HepG2 (cell line): Measurements from ENCODE around the gene RAB5B. TPM values are rescaled to one million over a fixed set of nuclear protein-coding genes. Genes with fewer than 3 reads are reported as not detected.
A peak's percentile ranks its signal among the peaks of the same experiment; 100 is the strongest.

Experiments used
- FOSL2 ChIP-seq: sonication (generic); formaldehyde crosslinking; IDR thresholded peaks from 2 replicates; pipeline ENCODE4 v1.4.0; 2020; ENCODE audit warnings: missing genetic modification reagents
- GABPA ChIP-seq, 2 experiments: IDR thresholded peaks; 2 replicates each; pipeline ENCODE4 v1.6.1; 2011 to 2016; ENCODE audit warnings: low read depth in 2 of 2, low read length in 1 of 2, missing biosample characterization in 1 of 2, missing genetic modification characterization in 1 of 2
- GTF2F1 ChIP-seq: fragments of 150-350 bp; IDR thresholded peaks from 2 replicates; pipeline ENCODE4 v1.6.1; 2014; ENCODE audit warnings: low read length
- HNRNPLL ChIP-seq: fragments of 200-400 bp; formaldehyde crosslinking; IDR thresholded peaks from 2 replicates; pipeline ENCODE4 v1.6.1; 2017; ENCODE audit warnings: mild to moderate bottlenecking, low read depth, low read length; ENCODE audit not compliant: poor library complexity, severe bottlenecking
- JUNB ChIP-seq: sonication (generic); formaldehyde crosslinking; IDR thresholded peaks from 2 replicates; pipeline ENCODE4 v1.8.0; 2022; ENCODE audit warnings: missing genetic modification reagents, mild to moderate bottlenecking, borderline replicate concordance
- LCORL ChIP-seq, 2 experiments: fragments of 450-650 bp in 1 of 2; sonication (generic) in 1 of 2; formaldehyde crosslinking in 1 of 2; IDR thresholded peaks; 2 replicates each; pipeline versions ENCODE4 v1.5.0 to v1.6.1; 2017 to 2020; ENCODE audit warnings: antibody characterized with exemption in 1 of 2, missing genetic modification reagents in 1 of 2
- MAF1 ChIP-seq: sonication (generic); formaldehyde crosslinking; IDR thresholded peaks from 2 replicates; pipeline ENCODE4 v1.5.0; 2020; ENCODE audit warnings: missing genetic modification reagents, borderline replicate concordance
- NFKB2 ChIP-seq: sonication (generic); formaldehyde crosslinking; IDR thresholded peaks from 2 replicates; pipeline ENCODE4 v1.4.0; 2020; ENCODE audit warnings: missing genetic modification reagents, borderline replicate concordance
- NFYB ChIP-seq: sonication (generic); formaldehyde crosslinking; IDR thresholded peaks from 2 replicates; pipeline ENCODE4 v1.4.0; 2020; ENCODE audit warnings: missing genetic modification reagents
- RXRA ChIP-seq: sonication (generic); formaldehyde crosslinking; IDR thresholded peaks from 2 replicates; pipeline ENCODE4 v1.5.1; 2020; ENCODE audit warnings: missing genetic modification reagents
- SATB2 ChIP-seq: sonication (generic); formaldehyde crosslinking; IDR thresholded peaks from 2 replicates; pipeline ENCODE4 v1.5.0; 2020; ENCODE audit warnings: missing genetic modification reagents
- TBX2 ChIP-seq: sonication (generic); formaldehyde crosslinking; IDR thresholded peaks from 2 replicates; pipeline ENCODE4 v1.5.0; 2020; ENCODE audit warnings: missing genetic modification reagents, mild to moderate bottlenecking, borderline replicate concordance
- TFE3 ChIP-seq: IDR thresholded peaks from 2 replicates; pipeline ENCODE4 v1.6.1; 2016
- THAP8 ChIP-seq: sonication (generic); formaldehyde crosslinking; IDR thresholded peaks from 2 replicates; pipeline ENCODE4 v1.5.1; 2020; ENCODE audit warnings: missing genetic modification reagents, mild to moderate bottlenecking, borderline replicate concordance
- ZBTB44 ChIP-seq: sonication (generic); formaldehyde crosslinking; IDR thresholded peaks from 2 replicates; pipeline ENCODE4 v1.4.0; 2020; ENCODE audit warnings: missing genetic modification reagents
- ZFP36L1 ChIP-seq: sonication (generic); formaldehyde crosslinking; IDR thresholded peaks from 2 replicates; pipeline ENCODE4 v1.8.0; 2022; ENCODE audit warnings: mild to moderate bottlenecking, missing genetic modification reagents, moderate library complexity
- ZNF556 ChIP-seq: sonication (generic); formaldehyde crosslinking; IDR thresholded peaks from 2 replicates; pipeline ENCODE4 v1.4.0; 2020; ENCODE audit warnings: mild to moderate bottlenecking, missing genetic modification reagents, borderline replicate concordance
- ZNF740 ChIP-seq: sonication (generic); formaldehyde crosslinking; IDR thresholded peaks from 2 replicates; pipeline ENCODE4 v1.4.0; 2020; ENCODE audit warnings: missing genetic modification reagents
- ZNF75D ChIP-seq: sonication (generic); formaldehyde crosslinking; IDR thresholded peaks from 2 replicates; pipeline ENCODE4 v1.8.1; 2023; ENCODE audit warnings: missing genetic modification reagents, mild to moderate bottlenecking, borderline replicate concordance
- ZSCAN29 ChIP-seq: sonication (generic); formaldehyde crosslinking; conservative IDR thresholded peaks from 2 replicates; pipeline ENCODE4 v1.4.0; 2020; ENCODE audit warnings: mild to moderate bottlenecking, missing genetic modification reagents
- polyA plus RNA-seq, 8 experiments: library from polyadenylated mRNA; depleted of rRNA in 3 of 8; stranded (reverse) in 7 of 8; unstranded in 1 of 8; fragments of >200 nt; fragmentation: Illumina TruSeq in 4 of 8; extraction: Trizol in 4 of 8; gene quantifications; 2 replicates each; pipeline versions ENCODE4 v1.2.1 to v1.2.3, GENCODE V29; 2011 to 2016; ENCODE audit warnings: low read depth in 4 of 8, missing spikeins in 1 of 8, mixed read lengths in 1 of 8; ENCODE audit not compliant: insufficient read depth in 1 of 8
- total RNA-seq, 5 experiments: library from RNA; depleted of rRNA; stranded (reverse); fragments of >200 nt; fragmentation: Illumina TruSeq; extraction: Trizol; gene quantifications; 2 replicates each; pipeline ENCODE4 v1.2.3, GENCODE V29; 2016; ENCODE audit warnings: low read depth in 1 of 5
- TF ChIP-seq, protein P1 (sequence below): sonication (generic); formaldehyde crosslinking; IDR thresholded peaks from 2 replicates; pipeline ENCODE4 v1.9.0; 2021; ENCODE audit warnings: missing genetic modification reagents, mild to moderate bottlenecking, borderline replicate concordance
- TF ChIP-seq, protein P2 (sequence below): sonication (generic); formaldehyde crosslinking; IDR thresholded peaks from 2 replicates; pipeline ENCODE4 v1.4.0; 2020; ENCODE audit warnings: low read depth, mild to moderate bottlenecking, missing genetic modification reagents

RAB5B gene
- total and polyA plus RNA-seq, 2 of the 13 experiments (the other 11 are each of a cell fraction or from before 2014, with no cell fraction given): 26.0 to 68.3 TPM

DNA sequence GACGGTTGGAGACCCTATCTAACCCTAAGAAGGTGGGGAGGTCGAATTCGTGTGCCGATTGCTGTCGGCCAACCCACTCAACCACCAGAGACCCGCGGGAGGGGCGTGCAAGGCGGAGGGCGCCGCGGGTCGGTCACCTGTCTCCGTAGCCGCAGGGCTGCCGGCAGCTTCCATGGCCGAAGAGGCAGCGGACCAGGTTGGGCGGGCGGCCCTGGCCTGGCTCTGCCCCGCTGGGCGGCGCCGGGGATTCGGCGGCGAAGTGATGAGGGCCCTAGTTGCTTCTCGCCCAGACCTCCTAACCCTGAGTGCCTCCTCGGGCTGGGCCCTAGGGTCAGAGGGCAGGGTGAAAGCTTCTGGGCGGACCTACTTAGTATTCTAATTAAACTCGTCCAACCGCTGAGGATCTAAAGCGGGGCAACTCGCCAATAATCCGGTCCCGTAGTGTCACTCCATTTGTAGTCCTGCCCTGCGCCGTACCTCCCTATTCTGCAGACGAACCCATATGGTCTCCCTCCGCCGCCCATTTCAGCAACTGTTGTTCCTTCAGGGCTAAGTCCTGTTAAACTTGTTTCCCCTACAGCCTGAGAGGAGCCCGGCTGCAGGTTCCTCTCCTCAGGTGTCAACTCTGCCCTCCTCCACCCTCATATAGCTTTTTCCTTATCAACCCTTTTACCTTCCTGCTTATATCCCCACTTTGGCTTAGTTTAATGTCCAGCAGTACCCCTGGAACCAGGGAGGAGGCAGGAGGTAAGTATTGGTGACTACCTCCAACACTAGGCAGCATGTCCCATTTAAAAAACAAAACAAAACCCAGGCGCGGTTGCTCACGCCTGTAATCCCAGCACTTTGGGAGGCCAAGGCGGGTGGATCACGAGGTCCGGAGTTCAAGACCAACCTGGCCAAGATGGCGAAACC lies 46.0 kb upstream of the RAB5B start, which contains the start of gene PYM1 (continued):
- TF ChIP-seq ZBTB44: no peak
- TF ChIP-seq, protein P1, sequence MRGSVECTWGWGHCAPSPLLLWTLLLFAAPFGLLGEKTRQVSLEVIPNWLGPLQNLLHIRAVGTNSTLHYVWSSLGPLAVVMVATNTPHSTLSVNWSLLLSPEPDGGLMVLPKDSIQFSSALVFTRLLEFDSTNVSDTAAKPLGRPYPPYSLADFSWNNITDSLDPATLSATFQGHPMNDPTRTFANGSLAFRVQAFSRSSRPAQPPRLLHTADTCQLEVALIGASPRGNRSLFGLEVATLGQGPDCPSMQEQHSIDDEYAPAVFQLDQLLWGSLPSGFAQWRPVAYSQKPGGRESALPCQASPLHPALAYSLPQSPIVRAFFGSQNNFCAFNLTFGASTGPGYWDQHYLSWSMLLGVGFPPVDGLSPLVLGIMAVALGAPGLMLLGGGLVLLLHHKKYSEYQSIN (CRISPR knock-in tag): no peak
- TF ChIP-seq NFKB2 (CRISPR knock-in tag): peak; percentile 42
- no peak for TF ChIP-seq ZNF75D (CRISPR knock-in tag)
- TF ChIP-seq TBX2 (CRISPR knock-in tag): peak; percentile 5
- TF ChIP-seq RXRA: peak; percentile 61
- TF ChIP-seq, protein P2, sequence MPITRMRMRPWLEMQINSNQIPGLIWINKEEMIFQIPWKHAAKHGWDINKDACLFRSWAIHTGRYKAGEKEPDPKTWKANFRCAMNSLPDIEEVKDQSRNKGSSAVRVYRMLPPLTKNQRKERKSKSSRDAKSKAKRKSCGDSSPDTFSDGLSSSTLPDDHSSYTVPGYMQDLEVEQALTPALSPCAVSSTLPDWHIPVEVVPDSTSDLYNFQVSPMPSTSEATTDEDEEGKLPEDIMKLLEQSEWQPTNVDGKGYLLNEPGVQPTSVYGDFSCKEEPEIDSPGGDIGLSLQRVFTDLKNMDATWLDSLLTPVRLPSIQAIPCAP (CRISPR knock-in tag): no peak
- no peak for TF ChIP-seq SATB2 (CRISPR knock-in tag)
- TF ChIP-seq GTF2F1: no peak
- TF ChIP-seq ZFP36L1 (CRISPR knock-in tag): 0 out of 2 replicates have a peak, but pooled peaks have one; percentile 32
- no peak for TF ChIP-seq ZNF740 (CRISPR knock-in tag)
- TF ChIP-seq FOSL2 (CRISPR knock-in tag): peak; percentile 14; the same call in 1 of the 2 replicates
- TF ChIP-seq JUNB (CRISPR knock-in tag): no peak
- no peak for TF ChIP-seq TFE3 (CRISPR knock-in tag)
- peak; percentile 10; the same call in 1 of the 2 replicates for TF ChIP-seq GABPA (IDR thresholded peaks at IDR 0.05; ENCODE audit: low read depth, low read length)
- TF ChIP-seq GABPA (CRISPR knock-in tag; IDR thresholded peaks at IDR 0.05; ENCODE audit: low read depth): peak; percentile 52
- TF ChIP-seq ZSCAN29 (CRISPR knock-in tag): no peak; the same call in 1 of the 2 replicates
- peak; percentile 29; the same call in 1 of the 2 replicates for TF ChIP-seq NFYB (CRISPR knock-in tag)
- no peak for TF ChIP-seq LCORL (IDR thresholded peaks at IDR 0.05)
- TF ChIP-seq LCORL (CRISPR knock-in tag; IDR thresholded peaks at IDR 0.05): peak; percentile 4; the same call in 1 of the 2 replicates
- TF ChIP-seq MAF1 (CRISPR knock-in tag): no peak
- TF ChIP-seq ZNF556 (CRISPR knock-in tag): 0 out of 2 replicates have a peak, but pooled peaks have one; percentile 16
- peak; percentile 69 for TF ChIP-seq HNRNPLL
- TF ChIP-seq THAP8 (CRISPR knock-in tag): 0 out of 2 replicates have a peak, but pooled peaks have one; percentile 32
